ENCODE results near the gene SCMH1.
A peak's percentile ranks its signal among the peaks of the same experiment; 100 is the strongest.
"Not testable (repeated sequence)": the region's sequence is repeated elsewhere in the genome, so short reads cannot be mapped to it uniquely, and the experiment has no call there.

SCMH1 gene

DNA sequence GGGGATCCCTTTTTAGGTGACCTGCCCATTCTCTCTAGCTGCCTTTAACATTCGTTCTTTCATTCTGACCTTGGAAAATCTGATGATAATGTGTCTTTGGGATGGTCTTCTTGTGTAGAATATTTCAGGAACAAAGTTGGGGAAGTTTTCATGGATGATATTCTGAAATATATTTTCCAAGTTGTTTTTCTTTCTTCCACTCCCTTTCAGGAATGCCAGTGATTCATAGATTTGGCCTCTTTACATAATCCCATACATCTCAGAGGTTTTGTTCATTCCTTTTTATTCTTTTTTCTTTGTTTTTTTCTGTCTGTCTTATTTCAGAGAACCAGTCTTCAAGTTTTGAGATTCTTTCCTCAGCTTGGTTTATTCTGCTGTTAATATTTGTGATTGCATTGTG, 13.9 kb upstream of the SCMH1 start:
- no peak for DNase-seq (ENCODE audit: low read depth)
- TF ChIP-seq CTCF (conservative IDR thresholded peaks at IDR 0.05; ENCODE audit: control insufficient read depth, insufficient read depth, low read depth, low read length) = no peak
- no peak overlapping the region for H3K4me3 ChIP-seq (ENCODE audit: control insufficient read depth, low read depth, low read length)

GRCh38 chr1:41251120-41251519, 9.0 kb upstream of the SCMH1 start:
- not testable (repeated sequence) for DNase-seq (ENCODE audit: low read depth)

GRCh38 chr1:41249319-41249718, 7.2 kb upstream of the SCMH1 start:
- no peak for TF ChIP-seq CTCF (conservative IDR thresholded peaks at IDR 0.05; ENCODE audit: control insufficient read depth, insufficient read depth, low read depth, low read length)
- DNase-seq (ENCODE audit: low read depth) = no peak
- H3K4me3 ChIP-seq (ENCODE audit: control insufficient read depth, low read depth, low read length) = no peak overlapping the region

More at GRCh38 chr1:41251120-41251519, 9.0 kb upstream of the SCMH1 start:
- H3K4me3 ChIP-seq (ENCODE audit: control insufficient read depth, low read depth, low read length) = not testable (repeated sequence)

DNA sequence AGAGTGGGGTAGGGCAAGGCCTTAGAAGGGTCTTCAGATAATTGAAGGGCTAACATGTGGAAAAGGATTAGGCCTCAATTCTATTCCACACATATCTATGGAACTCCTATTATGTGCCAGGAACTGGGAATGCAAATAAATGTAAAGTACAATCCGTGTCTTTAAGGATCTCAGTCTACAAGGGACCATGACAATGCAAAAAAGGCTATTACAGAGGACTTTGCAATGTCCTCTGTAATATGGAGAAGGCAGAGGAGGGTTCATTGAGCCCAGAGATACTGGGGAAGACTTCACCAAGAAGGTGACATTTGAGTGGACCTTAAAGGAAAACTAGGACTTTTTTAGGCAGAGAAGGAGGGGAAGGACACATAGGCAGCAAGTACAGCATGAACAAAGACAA, 4.5 kb upstream of the SCMH1 start:
- TF ChIP-seq CTCF (conservative IDR thresholded peaks at IDR 0.05; ENCODE audit: control insufficient read depth, insufficient read depth, low read depth, low read length) = no peak
- no peak for DNase-seq (ENCODE audit: low read depth)
- H3K4me3 ChIP-seq (ENCODE audit: control insufficient read depth, low read depth, low read length) = no peak overlapping the region

DNA sequence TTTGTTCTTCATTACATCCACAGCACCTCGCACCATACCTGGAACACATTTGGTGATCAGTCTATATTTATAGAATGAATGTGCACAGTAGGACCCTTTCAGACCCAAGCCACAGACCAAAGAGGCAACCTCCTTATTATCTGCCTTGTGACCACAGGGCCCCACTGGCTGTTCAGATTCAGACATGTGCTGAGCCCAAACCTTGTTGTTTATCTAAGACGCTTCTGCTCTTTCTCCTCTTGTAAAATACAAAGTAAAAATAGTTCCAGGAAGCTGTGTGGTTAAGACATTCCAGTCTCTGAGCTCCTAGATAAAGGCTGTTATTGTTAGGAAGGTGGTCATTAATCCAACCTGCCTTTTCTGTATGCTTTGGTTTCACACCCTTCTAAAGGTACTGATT, 3.6 kb upstream of the SCMH1 start:
- DNase-seq (ENCODE audit: low read depth) = no peak
- no peak for TF ChIP-seq CTCF (conservative IDR thresholded peaks at IDR 0.05; ENCODE audit: control insufficient read depth, insufficient read depth, low read depth, low read length)
- H3K4me3 ChIP-seq (ENCODE audit: control insufficient read depth, low read depth, low read length) = no peak overlapping the region

- TF ChIP-seq CTCF (conservative IDR thresholded peaks at IDR 0.05; ENCODE audit: control insufficient read depth, insufficient read depth, low read depth, low read length) = no peak
- no peak overlapping the region for H3K4me3 ChIP-seq (ENCODE audit: control insufficient read depth, low read depth, low read length)
- no peak for DNase-seq (ENCODE audit: low read depth)
Measured at GRCh38 chr1:41243079-41243385, 926 bp upstream of the SCMH1 start.

DNA sequence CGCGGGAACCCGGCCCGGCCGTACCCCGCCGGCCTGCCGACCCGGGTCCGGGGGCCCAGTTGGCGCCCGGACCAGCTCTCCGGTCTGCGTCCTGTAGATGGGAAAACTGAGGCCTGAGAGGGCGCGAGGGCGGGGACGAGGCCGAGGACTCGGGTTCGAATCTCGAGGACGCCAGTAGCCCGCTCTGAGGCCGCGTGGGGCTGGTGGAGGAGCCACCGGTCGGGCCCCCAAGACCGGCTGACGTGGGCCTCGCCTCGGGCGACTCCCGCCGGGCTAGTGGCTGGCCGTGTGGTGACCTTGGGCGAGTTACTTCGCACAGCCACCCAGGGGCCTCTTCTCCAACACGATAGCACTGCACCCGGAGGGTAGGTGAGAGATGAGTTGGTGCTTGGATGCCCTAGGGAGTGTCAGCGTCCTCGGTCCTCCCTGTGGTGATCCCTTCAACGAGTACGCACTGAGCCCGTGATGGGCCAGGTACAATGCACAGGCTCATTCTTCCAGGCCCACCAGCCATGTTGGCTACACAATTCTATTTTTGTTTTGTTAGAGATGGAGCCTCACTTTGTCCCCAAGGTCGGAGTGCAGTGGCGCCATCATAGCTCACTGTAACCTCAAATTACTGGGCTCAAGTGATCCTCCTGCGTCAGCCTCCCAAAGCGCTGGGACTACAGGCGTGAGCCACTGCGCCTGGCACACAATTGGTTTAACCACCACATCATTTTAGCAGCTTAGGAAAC, 404 bp upstream of the SCMH1 start:
- no peak for DNase-seq (ENCODE audit: low read depth)
- TF ChIP-seq CTCF (conservative IDR thresholded peaks at IDR 0.05; ENCODE audit: control insufficient read depth, insufficient read depth, low read depth, low read length) = no peak
- peak overlapping the region; percentile 50 for H3K4me3 ChIP-seq (ENCODE audit: control insufficient read depth, low read depth, low read length)

Measured in fibroblast of mammary gland (primary cell).